PC-3 (cell line): ENCODE measurements around the gene FMNL1.

Experiments used
- CTCF ChIP-seq: fragments of 300-600 bp; sonication (generic); conservative IDR thresholded peaks from 2 replicates; pipeline ENCODE4 v1.5.1; 2017; ENCODE audit warnings: antibody characterized with exemption, low read depth, mild to moderate bottlenecking, low read length
- EZH2phosphoT487 ChIP-seq: fragments of 300-600 bp; sonication (generic); IDR thresholded peaks from 2 replicates; pipeline ENCODE4 v1.6.1; 2018; ENCODE audit warnings: mild to moderate bottlenecking, antibody characterized with exemption, low read length, borderline replicate concordance

GRCh38 chr17:45222996-45223538, 1.4 kb downstream of the FMNL1 start:
- no peak for TF ChIP-seq CTCF
- no peak for TF ChIP-seq EZH2phosphoT487
